ENCODE results near the gene IFNA6. TPM values are rescaled to one million over a fixed set of nuclear protein-coding genes. Genes with fewer than 3 reads are reported as not detected.

Gene IFNA6
- total RNA-seq (2022; extraction: Qiagen RNA extraction), result not detected in 5 replicates

GRCh38 chr9:21350787-21351186 is at the start of gene IFNA6:
Gene IFNA6 (minus strand): TSS chr9:21350887. CDS start chr9:21350887, 0 bp downstream.

DNA sequence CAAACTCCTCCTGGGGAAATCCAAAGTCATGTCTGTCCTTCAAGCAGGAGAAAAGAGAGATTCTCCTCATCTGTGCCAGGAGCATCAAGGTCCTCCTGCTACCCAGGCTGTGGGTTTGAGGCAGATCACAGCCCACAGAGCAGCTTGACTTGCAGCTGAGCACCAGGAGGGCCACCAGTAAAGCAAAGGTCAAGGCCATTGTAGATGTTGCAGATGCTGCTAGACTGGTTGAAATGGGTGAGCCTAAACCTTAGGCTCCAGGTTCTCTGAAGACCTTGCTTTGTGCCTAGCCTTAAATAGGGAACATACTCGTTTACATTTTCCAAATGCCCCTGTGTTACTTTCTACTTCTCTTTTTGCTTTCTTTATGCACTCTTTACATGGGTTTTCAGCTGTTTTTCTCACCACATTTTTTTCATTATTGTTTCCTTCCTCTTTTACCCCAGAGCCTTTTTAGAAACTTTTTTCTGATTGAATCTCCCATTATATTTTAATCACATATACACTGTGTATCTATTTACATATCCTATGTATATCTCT is 34.5 kb upstream of the IFNA6 start, which contains the start of gene IFNA2:
TSS of gene IFNA2 (minus strand) at position 268 of the 540 bp plus-strand sequence. CDS start at position 199, 69 bp downstream.

DNA sequence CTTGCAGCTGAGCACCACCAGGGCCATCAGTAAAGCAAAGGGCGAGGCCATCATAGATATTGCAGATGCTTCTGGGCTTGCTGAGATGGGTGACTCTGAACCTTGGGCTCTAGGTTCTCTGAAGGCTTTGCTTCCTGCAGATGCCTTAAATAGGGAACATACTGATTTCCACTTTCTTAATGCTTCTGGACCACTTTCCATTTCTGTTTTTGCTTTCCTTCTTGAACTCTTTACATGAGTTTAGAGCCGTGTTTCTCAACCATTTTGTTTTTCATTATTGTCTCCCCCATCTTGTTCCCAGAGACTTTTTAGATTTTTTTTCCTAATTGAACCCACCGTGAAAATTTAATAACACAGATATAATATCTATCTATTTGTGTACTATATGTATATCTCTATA is 17.3 kb upstream of the IFNA6 start, which contains the start of gene IFNA13:
TSS of gene IFNA13 (minus strand) at position 101 of the 400 bp plus-strand sequence. CDS start at position 54, 47 bp downstream.

GRCh38 chr9:21334701-21335632 is 15.7 kb downstream of the IFNA6 start, which contains the start of gene KLHL9:
Gene KLHL9 (minus strand): TSS chr9:21335404. CDS start chr9:21334859, 545 bp downstream.

GRCh38 chr9:21305213-21305612 is 45.5 kb downstream of the IFNA6 start, which contains the start of gene IFNA5:
Gene IFNA5 (minus strand): TSS chr9:21305313. CDS start chr9:21305256, 57 bp downstream.

Other genes with a start within 250 kb of the IFNA6 start
- gene IFNW1, start 209.1 kb downstream of the IFNA6 start, total RNA-seq (2022; extraction: Qiagen RNA extraction), result not detected in 5 replicates
- gene IFNA21, start 184.2 kb downstream of the IFNA6 start, total RNA-seq (2022; extraction: Qiagen RNA extraction), result not detected in 5 replicates
- not detected in 5 replicates for gene IFNA4, start 163.3 kb downstream of the IFNA6 start, total RNA-seq (2022; extraction: Qiagen RNA extraction)
- gene IFNA7, start 148.7 kb downstream of the IFNA6 start, total RNA-seq (2022; extraction: Qiagen RNA extraction), result not detected in 5 replicates
- not detected in 5 replicates for gene IFNA10, start 143.7 kb downstream of the IFNA6 start, total RNA-seq (2022; extraction: Qiagen RNA extraction)
- gene IFNA16, start 133.6 kb downstream of the IFNA6 start, total RNA-seq (2022; extraction: Qiagen RNA extraction), result not detected in 5 replicates
- not detected in 5 replicates for gene IFNA17, start 122.7 kb downstream of the IFNA6 start, total RNA-seq (2022; extraction: Qiagen RNA extraction)
- gene IFNA14, start 110.9 kb downstream of the IFNA6 start, total RNA-seq (2022; extraction: Qiagen RNA extraction), result not detected in 5 replicates
- not detected in 5 replicates for gene IFNA5, start 45.6 kb downstream of the IFNA6 start, total RNA-seq (2022; extraction: Qiagen RNA extraction)
- gene KLHL9, start 15.5 kb downstream of the IFNA6 start, total RNA-seq (2022; extraction: Qiagen RNA extraction), result 14.5 to 19.6 TPM (median 17.5 TPM) in 5 replicates
- not detected in 5 replicates for gene IFNA13, start 17.2 kb upstream of the IFNA6 start, total RNA-seq (2022; extraction: Qiagen RNA extraction)
- not detected in 5 replicates for gene IFNA2, start 34.5 kb upstream of the IFNA6 start, total RNA-seq (2022; extraction: Qiagen RNA extraction)
- gene IFNA8, start 58.2 kb upstream of the IFNA6 start, total RNA-seq (2022; extraction: Qiagen RNA extraction), result not detected in 5 replicates
- gene IFNA1, start 89.6 kb upstream of the IFNA6 start, total RNA-seq (2022; extraction: Qiagen RNA extraction), result not detected in 5 replicates
- 1.3 to 2.1 TPM (median 1.7 TPM) in 5 replicates for gene IFNE, start 131.4 kb upstream of the IFNA6 start, total RNA-seq (2022; extraction: Qiagen RNA extraction)

Measured in A549 treated with CORT108297 at 1 μM for 4 hours (cell line).